SK-N-MC (cell line): Measurements from ENCODE around the gene STK4.

Experiments
- EZH2 ChIP-seq: fragments of 200-600 bp; sonication (generic); IDR thresholded peaks from one replicate; pipeline ENCODE4 v1.6.1; 2017; ENCODE audit warnings: antibody characterized with exemption
- FOXP2 ChIP-seq: optimal IDR thresholded peaks from 2 replicates; pipeline ENCODE3; 2011; ENCODE audit warnings: mild to moderate bottlenecking, moderate library complexity; ENCODE audit not compliant: insufficient read depth; ENCODE audit errors: extremely low read length, control extremely low read depth
- POLR2AphosphoS5 ChIP-seq: IDR thresholded peaks from 2 replicates; pipeline ENCODE4 v1.6.1; 2012; ENCODE audit warnings: mild to moderate bottlenecking, low read depth, low read length, borderline replicate concordance

DNA sequence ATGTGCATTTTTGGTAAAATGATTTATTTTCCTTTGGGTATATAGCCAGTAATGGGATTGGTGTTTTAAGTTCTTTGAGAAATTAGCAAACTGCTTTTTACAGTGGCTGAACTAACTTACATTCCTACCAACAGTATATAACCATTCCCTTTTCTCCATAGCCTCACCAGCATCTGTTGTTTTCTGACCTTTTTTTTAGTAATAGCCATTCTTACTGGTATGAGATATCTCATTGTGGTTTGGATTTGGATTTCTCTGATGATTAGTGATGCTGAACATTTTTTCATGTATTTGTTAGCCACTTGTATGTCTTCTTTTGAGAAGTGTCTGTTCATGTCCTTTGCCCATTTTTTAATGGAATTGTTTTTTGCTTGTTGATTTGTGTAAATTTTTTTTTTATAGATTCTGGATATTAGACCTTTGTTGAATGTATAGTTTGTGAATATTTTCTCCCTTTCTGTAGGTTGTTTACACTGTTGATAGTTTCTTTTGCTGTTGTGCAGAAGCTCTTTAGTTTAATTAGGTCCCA is 42.3 kb downstream of the STK4 start:
- TF ChIP-seq EZH2 (no peak), POLR2AphosphoS5 (no peak), FOXP2 (no peak)
